Stimulated activated CD8-positive, alpha-beta memory T cell treated with anti-CD3 and anti-CD28 coated beads, Interleukin-15, amount 100 ng/mL, for 48 hours (primary cell): ENCODE results near the gene PLEKHM3.

ENCODE experiments used
- DNase-seq, 2 donors: peaks; one replicate each; pipeline ENCODE4 v3.0.0-alpha.2; 2020; ENCODE audit warnings: low read depth in 2 of 2

The PLEKHM3 gene

GRCh38 chr2:207796585-207797350, 228.6 kb downstream of the PLEKHM3 start:
- DNase-seq: no peak

GRCh38 chr2:207792244-207792785, 233.0 kb downstream of the PLEKHM3 start:
- DNase-seq: no peak

GRCh38 chr2:207791579-207792243, 233.6 kb downstream of the PLEKHM3 start:
- DNase-seq: no peak

GRCh38 chr2:207790898-207791297, 234.4 kb downstream of the PLEKHM3 start:
- no peak for DNase-seq

GRCh38 chr2:207787800-207788199, 237.5 kb downstream of the PLEKHM3 start:
- DNase-seq: no peak

- DNase-seq: no peak
Measured at GRCh38 chr2:207787017-207787416, 238.3 kb downstream of the PLEKHM3 start.

- DNase-seq: no peak
Measured at GRCh38 chr2:207784898-207785297, 240.4 kb downstream of the PLEKHM3 start.

GRCh38 chr2:207783514-207783913, 241.8 kb downstream of the PLEKHM3 start:
- no peak for DNase-seq

GRCh38 chr2:207782238-207783030, 242.9 kb downstream of the PLEKHM3 start:
- no peak for DNase-seq

- no peak for DNase-seq
Measured at GRCh38 chr2:207779523-207779922, 245.8 kb downstream of the PLEKHM3 start.

- DNase-seq: no peak
Measured at GRCh38 chr2:207778298-207778882, 246.9 kb downstream of the PLEKHM3 start.

GRCh38 chr2:207777124-207777523, 248.2 kb downstream of the PLEKHM3 start:
- no peak for DNase-seq

GRCh38 chr2:207775473-207775872, 249.9 kb downstream of the PLEKHM3 start:
- DNase-seq: no peak

- no peak for DNase-seq
Measured at GRCh38 chr2:207772844-207773205, 252.5 kb downstream of the PLEKHM3 start.

- DNase-seq: no peak
Measured at GRCh38 chr2:207772081-207772843, 253.1 kb downstream of the PLEKHM3 start.

- DNase-seq: no peak
Measured at GRCh38 chr2:207771421-207771820, 253.9 kb downstream of the PLEKHM3 start.
